ENCODE data around the gene ZNF529.
"Not testable (repeated sequence)": the region's sequence is repeated elsewhere in the genome, so short reads cannot be mapped to it uniquely, and the experiment has no call there.

ZNF529 gene

GRCh38 chr19:36573020-36573894 is at the start of gene ZNF529:
Gene ZNF529, minus strand, starts transcription at chr19:36573292. Its CDS starts 946 bp downstream, at chr19:36572346.
- DNase-seq (ENCODE audit: extremely low read depth in 1 of 2, low read depth in 1 of 2), result peak; percentile 69 to 81

GRCh38 chr19:36605877-36606478 is 32.9 kb upstream of the ZNF529 start:
- DNase-seq (ENCODE audit: extremely low read depth in 1 of 2, low read depth in 1 of 2), result no peak

GRCh38 chr19:36605101-36605876 is 32.2 kb upstream of the ZNF529 start, which contains the start of gene ZNF382:
Gene ZNF382, plus strand, starts transcription at chr19:36605313. Its CDS starts 4,602 bp downstream, at chr19:36609915.
- peak; percentile 61 to 76 for DNase-seq (ENCODE audit: extremely low read depth in 1 of 2, low read depth in 1 of 2)

- peak; percentile 64 to 78 for DNase-seq (ENCODE audit: extremely low read depth in 1 of 2, low read depth in 1 of 2)
Measured at GRCh38 chr19:36604656-36605100, 31.6 kb upstream of the ZNF529 start.

- DNase-seq (ENCODE audit: extremely low read depth in 1 of 2, low read depth in 1 of 2), result not testable (repeated sequence)
Measured at GRCh38 chr19:36602681-36603080, 29.6 kb upstream of the ZNF529 start.

GRCh38 chr19:36579255-36579654 is 6.2 kb upstream of the ZNF529 start:
- no peak for DNase-seq (ENCODE audit: extremely low read depth in 1 of 2, low read depth in 1 of 2)

GRCh38 chr19:36577271-36577996 is 4.3 kb upstream of the ZNF529 start:
- DNase-seq (ENCODE audit: extremely low read depth in 1 of 2, low read depth in 1 of 2), result no peak

- DNase-seq (ENCODE audit: extremely low read depth in 1 of 2, low read depth in 1 of 2), result no peak
Measured at GRCh38 chr19:36574741-36575140, 1.6 kb upstream of the ZNF529 start.

GRCh38 chr19:36573895-36574720 is 1.0 kb upstream of the ZNF529 start:
- no peak for DNase-seq (ENCODE audit: extremely low read depth in 1 of 2, low read depth in 1 of 2)

GRCh38 chr19:36572593-36573019 is 486 bp downstream of the ZNF529 start:
- no peak for DNase-seq (ENCODE audit: extremely low read depth in 1 of 2, low read depth in 1 of 2)

GRCh38 chr19:36564391-36564790 is 8.7 kb downstream of the ZNF529 start:
- DNase-seq (ENCODE audit: extremely low read depth in 1 of 2, low read depth in 1 of 2), result no peak

GRCh38 chr19:36547001-36547732 is 25.9 kb downstream of the ZNF529 start:
- no peak for DNase-seq (ENCODE audit: extremely low read depth in 1 of 2, low read depth in 1 of 2)

- peak in 1 of 2 donors; percentile 3 for DNase-seq (ENCODE audit: extremely low read depth in 1 of 2, low read depth in 1 of 2)
Measured at GRCh38 chr19:36528921-36529518, 44.1 kb downstream of the ZNF529 start.

- DNase-seq (ENCODE audit: extremely low read depth in 1 of 2, low read depth in 1 of 2), result peak; percentile 78 to 93
Measured at GRCh38 chr19:36528194-36528920, 44.7 kb downstream of the ZNF529 start, which contains the start of gene ZNF260. Gene ZNF260, minus strand, starts transcription at chr19:36528271. Its CDS starts 13,033 bp downstream, at chr19:36515238.

GRCh38 chr19:36527873-36528193 is 45.3 kb downstream of the ZNF529 start:
- no peak for DNase-seq (ENCODE audit: extremely low read depth in 1 of 2, low read depth in 1 of 2)

- DNase-seq (ENCODE audit: extremely low read depth in 1 of 2, low read depth in 1 of 2), result no peak
Measured at GRCh38 chr19:36527341-36527740, 45.8 kb downstream of the ZNF529 start.

GRCh38 chr19:36526581-36526980 is 46.5 kb downstream of the ZNF529 start:
- no peak for DNase-seq (ENCODE audit: extremely low read depth in 1 of 2, low read depth in 1 of 2)

- no peak for DNase-seq (ENCODE audit: extremely low read depth in 1 of 2, low read depth in 1 of 2)
Measured at GRCh38 chr19:36524617-36525016, 48.5 kb downstream of the ZNF529 start.
